OCI-LY3 (cell line): ENCODE measurements around the gene PHF13.

ENCODE experiments used
- EZH2phosphoT487 ChIP-seq: fragments of 200-600 bp; shearing (Covaris generic); IDR thresholded peaks from 2 replicates; pipeline ENCODE4 v1.6.1; 2018; ENCODE audit warnings: antibody characterized with exemption, mixed run types, low read depth
- TF ChIP-seq, protein P1 (sequence below): fragments of 200-600, 300-600 bp; sonication (generic); IDR thresholded peaks from 2 replicates; pipeline ENCODE4 v1.5.1; 2014; ENCODE audit warnings: antibody characterized with exemption, low read length, low read depth

- TF ChIP-seq, protein P1, sequence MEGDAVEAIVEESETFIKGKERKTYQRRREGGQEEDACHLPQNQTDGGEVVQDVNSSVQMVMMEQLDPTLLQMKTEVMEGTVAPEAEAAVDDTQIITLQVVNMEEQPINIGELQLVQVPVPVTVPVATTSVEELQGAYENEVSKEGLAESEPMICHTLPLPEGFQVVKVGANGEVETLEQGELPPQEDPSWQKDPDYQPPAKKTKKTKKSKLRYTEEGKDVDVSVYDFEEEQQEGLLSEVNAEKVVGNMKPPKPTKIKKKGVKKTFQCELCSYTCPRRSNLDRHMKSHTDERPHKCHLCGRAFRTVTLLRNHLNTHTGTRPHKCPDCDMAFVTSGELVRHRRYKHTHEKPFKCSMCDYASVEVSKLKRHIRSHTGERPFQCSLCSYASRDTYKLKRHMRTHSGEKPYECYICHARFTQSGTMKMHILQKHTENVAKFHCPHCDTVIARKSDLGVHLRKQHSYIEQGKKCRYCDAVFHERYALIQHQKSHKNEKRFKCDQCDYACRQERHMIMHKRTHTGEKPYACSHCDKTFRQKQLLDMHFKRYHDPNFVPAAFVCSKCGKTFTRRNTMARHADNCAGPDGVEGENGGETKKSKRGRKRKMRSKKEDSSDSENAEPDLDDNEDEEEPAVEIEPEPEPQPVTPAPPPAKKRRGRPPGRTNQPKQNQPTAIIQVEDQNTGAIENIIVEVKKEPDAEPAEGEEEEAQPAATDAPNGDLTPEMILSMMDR, result no peak
- no peak for TF ChIP-seq EZH2phosphoT487
Observed at GRCh38 chr1:6587261-6588005, 26.1 kb upstream of the PHF13 start.
